Endothelial cell of umbilical vein (primary cell): ENCODE measurements around the gene WIPI1.
"Not testable (repeated sequence)": the region's sequence is repeated elsewhere in the genome, so short reads cannot be mapped to it uniquely, and the experiment has no call there.

Experiments used
- CTCF ChIP-seq, 2 donors: IDR thresholded peaks; 1 replicate in 1 of 2; 2 replicates in 1 of 2; pipeline ENCODE4 v1.5.1; 2011; ENCODE audit warnings: low read length in 2 of 2, mild to moderate bottlenecking in 2 of 2, moderate library complexity in 2 of 2, control low read depth in 1 of 2, inconsistent platforms in 1 of 2, low read depth in 1 of 2; ENCODE audit not compliant: insufficient read depth in 1 of 2; ENCODE audit errors: extremely low read depth in 1 of 2
- EZH2 ChIP-seq: IDR thresholded peaks from 2 replicates; pipeline ENCODE4 v1.6.1; 2012; ENCODE audit warnings: borderline replicate concordance, low read depth, mild to moderate bottlenecking, moderate library complexity, low read length, inconsistent platforms; ENCODE audit not compliant: severe bottlenecking
- FOS ChIP-seq: IDR thresholded peaks from 2 replicates; pipeline ENCODE4 v1.6.1; 2011; ENCODE audit warnings: mild to moderate bottlenecking, low read length, moderate library complexity, borderline replicate concordance; ENCODE audit not compliant: insufficient read depth
- GATA2 ChIP-seq: IDR thresholded peaks from 2 replicates; pipeline ENCODE4 v1.7.0; 2011; ENCODE audit warnings: low read depth, mild to moderate bottlenecking, moderate library complexity, mixed read lengths, low read length; ENCODE audit not compliant: insufficient read length, insufficient read depth
- JUN ChIP-seq: IDR thresholded peaks from 2 replicates; pipeline ENCODE4 v1.6.1; 2011; ENCODE audit warnings: borderline replicate concordance, low read depth; ENCODE audit not compliant: insufficient read length, insufficient read depth
- MAX ChIP-seq: IDR thresholded peaks from 2 replicates; pipeline ENCODE4 v1.6.1; 2011; ENCODE audit not compliant: insufficient read depth, insufficient read length
- MYC ChIP-seq: IDR thresholded peaks from one replicate; pipeline ENCODE4 v1.6.1; 2011; ENCODE audit warnings: mild to moderate bottlenecking, low read depth, low read length
- POLR2A ChIP-seq: IDR thresholded peaks from 2 replicates; pipeline ENCODE4 v1.6.1; 2012; ENCODE audit warnings: low read depth, mild to moderate bottlenecking, control low read depth, low read length
- POLR2AphosphoS5 ChIP-seq: IDR thresholded peaks from 2 replicates; pipeline ENCODE4 v1.6.1; 2012; ENCODE audit warnings: low read depth, mild to moderate bottlenecking, control low read depth, low read length, moderate library complexity; ENCODE audit not compliant: insufficient read depth

- not testable (repeated sequence) for TF ChIP-seq CTCF (IDR thresholded peaks at IDR 0.05; ENCODE audit: extremely low read depth in 1 of 2, insufficient read depth in 1 of 2, low read depth in 1 of 2, low read length in 2 of 2); MAX; POLR2A; POLR2AphosphoS5; EZH2; JUN; FOS; MYC; GATA2
Measured at GRCh38 chr17:68376178-68376577, 81.1 kb downstream of the WIPI1 start.
